ENCODE data around the gene PHOSPHO2. TPM values are rescaled to one million over a fixed set of nuclear protein-coding genes. Genes with fewer than 3 reads are reported as not detected.

Gene PHOSPHO2
- total RNA-seq, 2 experiments from 2014 or later = 4.5 to 6.5 TPM

- Mint-ChIP-seq H3K4me1 (ENCODE audit: low read depth) (no peaks in the 10 kb centered on the region), H3K4me3 (no peak overlapping the region), H3K27me3 (no peaks in the 10 kb centered on the region), H3K36me3 (ENCODE audit: low read depth) (no peaks in the 10 kb centered on the region), H3K9me3 (no peaks in the 10 kb centered on the region), H3K27ac (no peak overlapping the region)
- H3K27me3 ChIP-seq (ENCODE audit: control insufficient read depth in 1 of 2, insufficient read depth in 2 of 2, low read length in 2 of 2) = no peaks in the 10 kb centered on the region
- no peak for TF ChIP-seq CTCF (IDR thresholded peaks at IDR 0.05)
- H3K36me3 ChIP-seq (ENCODE audit: insufficient read depth, low read length) = no peaks in the 10 kb centered on the region
- no peak overlapping the region for H3K27ac ChIP-seq (ENCODE audit: low read depth in 1 of 2, low read length in 2 of 2)
- no peaks in the 10 kb centered on the region for H3K4me1 ChIP-seq (ENCODE audit: insufficient read depth, low read length)
- DNase-seq (no peak), ATAC-seq (ENCODE audit: poor library complexity) (no peak)
- H3K9me3 ChIP-seq (ENCODE audit: control insufficient read depth in 1 of 2, insufficient read depth in 1 of 2, low read length in 2 of 2) = peaks cover 0 to 4% of the 10 kb centered on the region in 2 experiments
- CTCF ChIA-PET = no interaction called here
- POLR2A ChIA-PET = no interaction called here
- H3K4me3 ChIP-seq (ENCODE audit: low read length) = no peak overlapping the region
- intact Hi-C loops (cut with DNase I, micrococcal nuclease) = no loop called here
Measured at GRCh38 chr2:169712791-169713227, 18.5 kb downstream of the PHOSPHO2 start.

GRCh38 chr2:169713331-169713730, 19.1 kb downstream of the PHOSPHO2 start:
- Histone ChIP-seq H3K27me3 (ENCODE audit: control insufficient read depth in 1 of 2, insufficient read depth in 2 of 2, low read length in 2 of 2) (no peaks in the 10 kb centered on the region), H3K4me3 (ENCODE audit: low read length) (no peak overlapping the region), H3K9me3 (ENCODE audit: control insufficient read depth in 1 of 2, insufficient read depth in 1 of 2, low read length in 2 of 2) (peaks cover 0 to 4% of the 10 kb centered on the region in 2 experiments), H3K27ac (ENCODE audit: low read depth in 1 of 2, low read length in 2 of 2) (no peak overlapping the region), H3K36me3 (ENCODE audit: insufficient read depth, low read length) (no peaks in the 10 kb centered on the region), H3K4me1 (ENCODE audit: insufficient read depth, low read length) (no peaks in the 10 kb centered on the region)
- H3K4me1 Mint-ChIP-seq (ENCODE audit: low read depth) = no peaks in the 10 kb centered on the region
- no peak for TF ChIP-seq CTCF (IDR thresholded peaks at IDR 0.05)
- no peaks in the 10 kb centered on the region for H3K9me3 Mint-ChIP-seq
- no peak overlapping the region for H3K27ac Mint-ChIP-seq
- no peak for ATAC-seq (ENCODE audit: poor library complexity)
- intact Hi-C loops (cut with DNase I, micrococcal nuclease) = no loop called here
- no peaks in the 10 kb centered on the region for H3K36me3 Mint-ChIP-seq (ENCODE audit: low read depth)
- POLR2A ChIA-PET = no interaction called here
- DNase-seq = no peak
- CTCF ChIA-PET = no interaction called here
- H3K4me3 Mint-ChIP-seq = no peak overlapping the region
- no peaks in the 10 kb centered on the region for H3K27me3 Mint-ChIP-seq

GRCh38 chr2:169714699-169715098, 20.4 kb downstream of the PHOSPHO2 start:
- no peak for TF ChIP-seq CTCF (IDR thresholded peaks at IDR 0.05)
- H3K4me3 ChIP-seq (ENCODE audit: low read length) = no peak overlapping the region
- ATAC-seq (ENCODE audit: poor library complexity) = no peak
- CTCF ChIA-PET = no interaction called here
- Mint-ChIP-seq H3K27me3 (no peaks in the 10 kb centered on the region), H3K4me1 (ENCODE audit: low read depth) (no peaks in the 10 kb centered on the region), H3K36me3 (ENCODE audit: low read depth) (no peaks in the 10 kb centered on the region), H3K27ac (no peak overlapping the region), H3K9me3 (no peaks in the 10 kb centered on the region), H3K4me3 (no peak overlapping the region)
- no peak for DNase-seq
- intact Hi-C loops (cut with DNase I, micrococcal nuclease) = no loop called here
- H3K27ac ChIP-seq (ENCODE audit: low read depth in 1 of 2, low read length in 2 of 2) = no peak overlapping the region
- H3K9me3 ChIP-seq (ENCODE audit: control insufficient read depth in 1 of 2, insufficient read depth in 1 of 2, low read length in 2 of 2) = peaks cover 0 to 4% of the 10 kb centered on the region in 2 experiments
- POLR2A ChIA-PET = no interaction called here
- no peaks in the 10 kb centered on the region for H3K4me1 ChIP-seq (ENCODE audit: insufficient read depth, low read length)
- H3K27me3 ChIP-seq (ENCODE audit: control insufficient read depth in 1 of 2, insufficient read depth in 2 of 2, low read length in 2 of 2) = no peaks in the 10 kb centered on the region
- H3K36me3 ChIP-seq (ENCODE audit: insufficient read depth, low read length) = no peaks in the 10 kb centered on the region

All from CD4-positive, alpha-beta T cell (primary cell).